RWPE2 (cell line): ENCODE data around the gene C11orf98.

Experiments
- ATAC-seq: fragments of 200-7000 bp; cut with Tn5 transposase; 3 replicates; pipeline ENCODE4 v1.9.1; 2021; ENCODE audit warnings: low read depth
- DNase-seq: peaks from one replicate; pipeline ENCODE4 v3.0.0-alpha.2; 2020; ENCODE audit warnings: low spot score
- H3K27ac ChIP-seq: fragments of 450-650 bp; 2 replicates; pipeline ENCODE4 v1.5.1; 2017; ENCODE audit warnings: mild to moderate bottlenecking; ENCODE audit not compliant: poor library complexity, severe bottlenecking
- H3K27me3 ChIP-seq: fragments of 250-450 bp; sonication (Bioruptor Pico); 2 replicates; pipeline ENCODE4 v1.5.1; 2021; ENCODE audit warnings: mild to moderate bottlenecking, moderate library complexity; ENCODE audit not compliant: insufficient read depth, poor library complexity, severe bottlenecking
- H3K36me3 ChIP-seq: fragments of 250-450 bp; sonication (Bioruptor Pico); 2 replicates; pipeline ENCODE4 v1.5.1; 2020; ENCODE audit warnings: low read depth, mild to moderate bottlenecking, moderate library complexity
- H3K4me1 ChIP-seq: fragments of 250-450 bp; sonication (Bioruptor Pico); 2 replicates; pipeline ENCODE4 v1.5.1; 2021; ENCODE audit warnings: mild to moderate bottlenecking, moderate library complexity; ENCODE audit not compliant: insufficient read depth, poor library complexity, severe bottlenecking
- H3K4me3 ChIP-seq: fragments of 250-450 bp; sonication (Bioruptor Pico); 2 replicates; pipeline ENCODE4 v1.5.1; 2021; ENCODE audit warnings: mild to moderate bottlenecking, moderate library complexity; ENCODE audit not compliant: severe bottlenecking
- H3K9me3 ChIP-seq: fragments of 250-450 bp; sonication (Bioruptor Pico); 2 replicates; pipeline ENCODE4 v1.5.1; 2021; ENCODE audit warnings: mild to moderate bottlenecking, moderate library complexity; ENCODE audit not compliant: severe bottlenecking
- CTCF ChIP-seq: fragments of 450-650 bp; IDR thresholded peaks from one replicate; pipeline ENCODE4 v1.5.1; 2017; ENCODE audit warnings: mild to moderate bottlenecking, moderate library complexity; ENCODE audit not compliant: poor library complexity, severe bottlenecking

The C11orf98 gene

GRCh38 chr11:62632492-62632891 is 32.5 kb downstream of the C11orf98 start:
- Histone ChIP-seq H3K27ac (no peak overlapping the region), H3K4me3 (no peak overlapping the region), H3K4me1 (no peaks in the 10 kb centered on the region), H3K27me3 (no peaks in the 10 kb centered on the region), H3K36me3 (peaks cover 100% of the 10 kb centered on the region), H3K9me3 (no peaks in the 10 kb centered on the region)
- no peak for TF ChIP-seq CTCF
- no peak for ATAC-seq
- DNase-seq: no peak

- ATAC-seq (peak; percentile 48; the same call in 2 of the 3 replicates), DNase-seq (no peak)
- no peak overlapping the region for H3K27ac ChIP-seq
- no peaks in the 10 kb centered on the region for H3K9me3 ChIP-seq
- no peaks in the 10 kb centered on the region for H3K4me1 ChIP-seq
- peaks cover 72% of the 10 kb centered on the region for H3K36me3 ChIP-seq
- H3K27me3 ChIP-seq: no peaks in the 10 kb centered on the region
- peak; percentile 16 for TF ChIP-seq CTCF
- no peak overlapping the region for H3K4me3 ChIP-seq
Observed at GRCh38 chr11:62627713-62628112, 37.3 kb downstream of the C11orf98 start.

- no peak for DNase-seq
- H3K27ac ChIP-seq: peak overlapping the region; percentile 84
- H3K36me3 ChIP-seq: peaks cover 26% of the 10 kb centered on the region
- H3K9me3 ChIP-seq: no peaks in the 10 kb centered on the region
- TF ChIP-seq CTCF: no peak
- no peak overlapping the region for H3K4me3 ChIP-seq
- peaks cover 16% of the 10 kb centered on the region for H3K4me1 ChIP-seq
- H3K27me3 ChIP-seq: no peaks in the 10 kb centered on the region
- ATAC-seq: no peak
Observed at GRCh38 chr11:62622476-62623089, 42.4 kb downstream of the C11orf98 start.

GRCh38 chr11:62621567-62622470 is 43.2 kb downstream of the C11orf98 start, which contains the start of gene B3GAT3:
B3GAT3 (minus strand) TSS chr11:62621986; CDS start chr11:62621947, 39 bp downstream.
- Histone ChIP-seq H3K9me3 (no peaks in the 10 kb centered on the region), H3K36me3 (peaks cover 19% of the 10 kb centered on the region), H3K4me1 (peaks cover 16% of the 10 kb centered on the region), H3K27me3 (no peaks in the 10 kb centered on the region), H3K27ac (peak within 1 kb of the TSS; percentile 84), H3K4me3 (peak within 1 kb of the TSS; percentile 54)
- ATAC-seq (peak; percentile 91), DNase-seq (peak; percentile 99)
- TF ChIP-seq CTCF: no peak
